Measurements from ENCODE around the gene TTLL5. TPM values are rescaled to one million over a fixed set of nuclear protein-coding genes. Genes with fewer than 3 reads are reported as not detected.

Gene TTLL5
- total and polyA plus RNA-seq, 9 of the 15 experiments (the other 6 are each of a cell fraction or from before 2014, with no cell fraction given) = 4.1 to 18.9 (median 12.6) TPM

DNA sequence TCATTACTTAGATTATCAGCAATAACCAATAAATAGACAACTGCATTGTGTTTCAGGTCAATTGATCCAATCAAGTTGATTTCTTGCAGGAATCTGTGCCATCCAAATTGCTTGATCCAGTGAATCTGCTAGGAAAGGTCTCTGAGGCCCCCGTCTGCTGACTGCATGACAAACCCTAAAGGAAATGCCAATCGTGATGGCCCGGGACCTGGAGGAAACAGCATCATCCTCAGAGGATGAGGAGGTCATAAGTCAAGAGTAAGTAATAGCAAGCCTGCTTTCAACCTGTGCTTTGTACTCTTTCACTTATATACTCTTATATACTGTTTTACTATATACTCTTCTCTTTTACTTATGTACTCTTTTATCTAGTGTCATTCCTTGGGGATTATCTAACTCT lies 1.9 kb downstream of the TTLL5 start:
- TF ChIP-seq ZEB2 (IDR thresholded peaks at IDR 0.05) (no peak), RFX5 (IDR thresholded peaks at IDR 0.05; ENCODE audit: low read depth, low read length) (no peak), ARID2 (IDR thresholded peaks at IDR 0.05) (no peak), MEIS2 (IDR thresholded peaks at IDR 0.05; ENCODE audit: partially characterized antibody) (no peak), GATA2 (CRISPR knock-in tag; IDR thresholded peaks at IDR 0.05) (no peak), DIDO1 (tag; IDR thresholded peaks at IDR 0.05; ENCODE audit: low read depth) (no peak), TARDBP (IDR thresholded peaks at IDR 0.05) (no peak), ZNF507 (tag; conservative IDR thresholded peaks at IDR 0.05) (no peak), POLR2H (tag; IDR thresholded peaks at IDR 0.05; ENCODE audit: low read depth) (no peak), ZNF41 (CRISPR knock-in tag; conservative IDR thresholded peaks at IDR 0.05) (no peak), PPARD (CRISPR knock-in tag; IDR thresholded peaks at IDR 0.05) (no peak), ZNF699 (CRISPR knock-in tag; IDR thresholded peaks at IDR 0.05; ENCODE audit: insufficient replicate concordance) (no peak), DMBX1 (CRISPR knock-in tag; IDR thresholded peaks at IDR 0.05; ENCODE audit: borderline replicate concordance) (no peak), SRSF9 (IDR thresholded peaks at IDR 0.05; ENCODE audit: borderline replicate concordance, low read depth, low read length) (no peak), HSF4 (CRISPR knock-in tag; IDR thresholded peaks at IDR 0.05; ENCODE audit: borderline replicate concordance) (no peak), PYGO2 (tag; IDR thresholded peaks at IDR 0.05) (no peak)
- TF ChIP-seq, protein P1, sequence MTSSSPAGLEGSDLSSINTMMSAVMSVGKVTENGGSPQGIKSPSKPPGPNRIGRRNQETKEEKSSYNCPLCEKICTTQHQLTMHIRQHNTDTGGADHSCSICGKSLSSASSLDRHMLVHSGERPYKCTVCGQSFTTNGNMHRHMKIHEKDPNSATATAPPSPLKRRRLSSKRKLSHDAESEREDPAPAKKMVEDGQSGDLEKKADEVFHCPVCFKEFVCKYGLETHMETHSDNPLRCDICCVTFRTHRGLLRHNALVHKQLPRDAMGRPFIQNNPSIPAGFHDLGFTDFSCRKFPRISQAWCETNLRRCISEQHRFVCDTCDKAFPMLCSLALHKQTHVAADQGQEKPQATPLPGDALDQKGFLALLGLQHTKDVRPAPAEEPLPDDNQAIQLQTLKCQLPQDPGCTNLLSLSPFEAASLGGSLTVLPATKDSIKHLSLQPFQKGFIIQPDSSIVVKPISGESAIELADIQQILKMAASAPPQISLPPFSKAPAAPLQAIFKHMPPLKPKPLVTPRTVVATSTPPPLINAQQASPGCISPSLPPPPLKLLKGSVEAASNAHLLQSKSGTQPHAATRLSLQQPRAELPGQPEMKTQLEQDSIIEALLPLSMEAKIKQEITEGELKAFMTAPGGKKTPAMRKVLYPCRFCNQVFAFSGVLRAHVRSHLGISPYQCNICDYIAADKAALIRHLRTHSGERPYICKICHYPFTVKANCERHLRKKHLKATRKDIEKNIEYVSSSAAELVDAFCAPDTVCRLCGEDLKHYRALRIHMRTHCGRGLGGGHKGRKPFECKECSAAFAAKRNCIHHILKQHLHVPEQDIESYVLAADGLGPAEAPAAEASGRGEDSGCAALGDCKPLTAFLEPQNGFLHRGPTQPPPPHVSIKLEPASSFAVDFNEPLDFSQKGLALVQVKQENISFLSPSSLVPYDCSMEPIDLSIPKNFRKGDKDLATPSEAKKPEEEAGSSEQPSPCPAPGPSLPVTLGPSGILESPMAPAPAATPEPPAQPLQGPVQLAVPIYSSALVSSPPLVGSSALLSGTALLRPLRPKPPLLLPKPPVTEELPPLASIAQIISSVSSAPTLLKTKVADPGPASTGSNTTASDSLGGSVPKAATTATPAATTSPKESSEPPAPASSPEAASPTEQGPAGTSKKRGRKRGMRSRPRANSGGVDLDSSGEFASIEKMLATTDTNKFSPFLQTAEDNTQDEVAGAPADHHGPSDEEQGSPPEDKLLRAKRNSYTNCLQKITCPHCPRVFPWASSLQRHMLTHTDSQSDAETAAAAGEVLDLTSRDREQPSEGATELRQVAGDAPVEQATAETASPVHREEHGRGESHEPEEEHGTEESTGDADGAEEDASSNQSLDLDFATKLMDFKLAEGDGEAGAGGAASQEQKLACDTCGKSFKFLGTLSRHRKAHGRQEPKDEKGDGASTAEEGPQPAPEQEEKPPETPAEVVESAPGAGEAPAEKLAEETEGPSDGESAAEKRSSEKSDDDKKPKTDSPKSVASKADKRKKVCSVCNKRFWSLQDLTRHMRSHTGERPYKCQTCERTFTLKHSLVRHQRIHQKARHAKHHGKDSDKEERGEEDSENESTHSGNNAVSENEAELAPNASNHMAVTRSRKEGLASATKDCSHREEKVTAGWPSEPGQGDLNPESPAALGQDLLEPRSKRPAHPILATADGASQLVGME (CRISPR knock-in tag; IDR thresholded peaks at IDR 0.05) = no peak
- TF ChIP-seq, protein P2, sequence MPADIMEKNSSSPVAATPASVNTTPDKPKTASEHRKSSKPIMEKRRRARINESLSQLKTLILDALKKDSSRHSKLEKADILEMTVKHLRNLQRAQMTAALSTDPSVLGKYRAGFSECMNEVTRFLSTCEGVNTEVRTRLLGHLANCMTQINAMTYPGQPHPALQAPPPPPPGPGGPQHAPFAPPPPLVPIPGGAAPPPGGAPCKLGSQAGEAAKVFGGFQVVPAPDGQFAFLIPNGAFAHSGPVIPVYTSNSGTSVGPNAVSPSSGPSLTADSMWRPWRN (IDR thresholded peaks at IDR 0.05; ENCODE audit: low read depth) = no peak
- POLR2A ChIA-PET = no interaction called here
- H3K79me2 ChIP-seq (ENCODE audit: control insufficient read depth, insufficient read depth, low read length) = peaks cover 25% of the 10 kb centered on the region
- no peak overlapping the region for H3K4me2 ChIP-seq (ENCODE audit: insufficient read depth, low read length)
- CTCF ChIA-PET (ENCODE audit: low intra/inter-chr PET ratio) = no interaction called here
- H3K27me3 ChIP-seq (ENCODE audit: control insufficient read depth in 2 of 2, insufficient read depth in 2 of 2, low read length in 2 of 2) = no peaks in the 10 kb centered on the region
- no peaks in the 10 kb centered on the region for H4K20me1 ChIP-seq (replicated peaks; ENCODE audit: control insufficient read depth, insufficient read depth, low read length)
- H3K4me1 ChIP-seq (replicated peaks in 1 of 2; ENCODE audit: control insufficient read depth in 2 of 2, insufficient read depth in 2 of 2, low read length in 2 of 2) = peaks cover 0 to 4% of the 10 kb centered on the region in 2 experiments; a peak in 4 of 5 replicates
- H2AFZ ChIP-seq (ENCODE audit: low read depth, low read length) = no peak overlapping the region
- no peaks in the 10 kb centered on the region for H3K9me1 ChIP-seq (ENCODE audit: control insufficient read depth, insufficient read depth, low read length)
- no TSS peak for BruUV-seq (replicated peaks)
- peaks cover 16% of the 10 kb centered on the region; the same call in 2 of the 3 replicates for H3K36me3 ChIP-seq (ENCODE audit: control insufficient read depth, insufficient read depth, low read length)
- H3K4me3 ChIP-seq = no peak overlapping the region
- 59% methylated on average over 3 of the region's 3 CpGs for WGBS (ENCODE audit: insufficient coverage, low coverage, missing lambda C conversion rate)
- in situ Hi-C loops (cut with MboI) (loop anchor here (25.0 kb wide), 1 partner anchor 526 kb away; the partner anchor contains the start of gene NEK9), intact Hi-C loops (cut with micrococcal nuclease) (no loop called here)
- H3K9ac ChIP-seq (ENCODE audit: insufficient read depth in 1 of 2, low read depth in 2 of 2, low read length in 2 of 2) = no peak overlapping the region
- FAIRE-seq = no peak
- no peak for DNase-seq (ENCODE audit: extremely low read depth in 1 of 4, low spot score in 3 of 4)
- H3K27ac ChIP-seq (ENCODE audit: extremely low read depth, low read depth, low read length) = no peak overlapping the region
- ATAC-seq = no peak
- H3K9me3 ChIP-seq (replicated peaks; ENCODE audit: control insufficient read depth, insufficient read depth, low read depth, low read length) = no peaks in the 10 kb centered on the region
